ENCODE results near the gene IMMP2L.

IMMP2L gene

DNA sequence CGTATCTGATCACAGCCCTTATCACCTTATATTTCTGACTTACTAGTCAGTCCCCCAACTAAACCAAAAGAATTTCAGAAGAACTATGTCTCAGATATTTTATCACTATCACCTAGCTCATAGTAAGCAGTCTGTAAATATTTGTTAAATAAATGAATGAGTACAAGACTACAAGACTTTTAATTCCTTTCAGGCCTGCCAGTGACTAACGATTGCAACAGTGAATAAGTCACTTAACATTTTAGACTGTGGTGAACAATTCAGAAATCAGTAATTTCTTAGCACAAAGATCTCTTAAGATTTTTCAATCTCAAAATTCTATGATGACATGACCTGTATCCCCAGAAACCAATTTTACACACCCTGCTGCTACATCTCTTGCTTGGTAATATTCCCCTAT is 162.2 kb downstream of the IMMP2L start:
- Mint-ChIP-seq H3K9me3 (peaks cover 8% of the 10 kb centered on the region), H3K4me3 (no peak overlapping the region), H3K36me3 (peaks cover 12% of the 10 kb centered on the region), H3K4me1 (no peaks in the 10 kb centered on the region), H3K27me3 (no peaks in the 10 kb centered on the region), H3K27ac (no peak overlapping the region)
- ATAC-seq (ENCODE audit: low read depth) (no peak), DNase-seq (ENCODE audit: low spot score in 2 of 2) (no peak)

- DNase-seq (ENCODE audit: low spot score in 2 of 2) (no peak), ATAC-seq (ENCODE audit: low read depth) (no peak)
- Mint-ChIP-seq H3K27me3 (no peaks in the 10 kb centered on the region), H3K4me1 (peaks cover 9% of the 10 kb centered on the region), H3K9me3 (peaks cover 3% of the 10 kb centered on the region), H3K4me3 (no peak overlapping the region), H3K36me3 (peaks cover 9% of the 10 kb centered on the region), H3K27ac (no peak overlapping the region)
These were observed 167.4 kb downstream of the IMMP2L start for GRCh38 chr7:111394891-111395290.

GRCh38 chr7:111393011-111393754 is 169.1 kb downstream of the IMMP2L start:
- H3K36me3 Mint-ChIP-seq: peaks cover 9% of the 10 kb centered on the region
- DNase-seq (ENCODE audit: low spot score in 2 of 2) (no peak), ATAC-seq (ENCODE audit: low read depth) (no peak)
- H3K27me3 Mint-ChIP-seq: no peaks in the 10 kb centered on the region
- H3K4me1 Mint-ChIP-seq: peaks cover 18% of the 10 kb centered on the region
- peaks cover 3% of the 10 kb centered on the region for H3K9me3 Mint-ChIP-seq
- H3K27ac Mint-ChIP-seq: peak overlapping the region; percentile 35
- H3K4me3 Mint-ChIP-seq: no peak overlapping the region

DNA sequence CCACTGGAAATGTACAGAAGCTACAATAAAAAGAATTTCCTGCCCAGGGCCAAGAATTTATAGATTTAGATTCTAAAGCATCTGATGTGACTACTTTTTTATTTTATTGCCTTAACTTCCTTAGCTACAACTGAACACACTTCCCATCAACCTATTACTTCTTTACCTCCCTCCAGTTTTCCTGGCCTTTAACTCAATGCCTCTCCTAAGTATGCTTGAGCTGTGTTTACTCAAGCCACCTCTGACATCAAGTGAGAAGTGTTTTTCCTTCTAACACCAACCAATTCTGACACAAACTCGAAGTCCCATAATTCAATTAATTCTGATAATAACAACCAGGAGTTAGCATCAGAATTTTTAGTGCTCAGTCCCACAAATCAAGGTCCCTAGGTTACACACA is 170.0 kb downstream of the IMMP2L start:
- Mint-ChIP-seq H3K36me3 (peaks cover 9% of the 10 kb centered on the region), H3K27ac (no peak overlapping the region), H3K4me3 (no peak overlapping the region), H3K9me3 (peaks cover 3% of the 10 kb centered on the region), H3K27me3 (no peaks in the 10 kb centered on the region), H3K4me1 (peaks cover 20% of the 10 kb centered on the region)
- no peak for DNase-seq (ENCODE audit: low spot score in 2 of 2)
- ATAC-seq (ENCODE audit: low read depth): no peak

GRCh38 chr7:111390000-111390399 is 172.3 kb downstream of the IMMP2L start:
- H3K9me3 Mint-ChIP-seq: peaks cover 1% of the 10 kb centered on the region
- H3K4me3 Mint-ChIP-seq: no peak overlapping the region
- H3K36me3 Mint-ChIP-seq: peaks cover 8% of the 10 kb centered on the region
- H3K27ac Mint-ChIP-seq: no peak overlapping the region
- ATAC-seq (ENCODE audit: low read depth) (no peak), DNase-seq (ENCODE audit: low spot score in 2 of 2) (no peak)
- H3K4me1 Mint-ChIP-seq: peaks cover 20% of the 10 kb centered on the region
- no peaks in the 10 kb centered on the region for H3K27me3 Mint-ChIP-seq

GRCh38 chr7:111388912-111389311 is 173.4 kb downstream of the IMMP2L start:
- Mint-ChIP-seq H3K4me3 (no peak overlapping the region), H3K36me3 (peaks cover 10% of the 10 kb centered on the region), H3K9me3 (peaks cover 3% of the 10 kb centered on the region), H3K27ac (peak overlapping the region; percentile 39), H3K27me3 (no peaks in the 10 kb centered on the region), H3K4me1 (peaks cover 23% of the 10 kb centered on the region)
- ATAC-seq (ENCODE audit: low read depth): peak; percentile 86
- no peak for DNase-seq (ENCODE audit: low spot score in 2 of 2)

DNA sequence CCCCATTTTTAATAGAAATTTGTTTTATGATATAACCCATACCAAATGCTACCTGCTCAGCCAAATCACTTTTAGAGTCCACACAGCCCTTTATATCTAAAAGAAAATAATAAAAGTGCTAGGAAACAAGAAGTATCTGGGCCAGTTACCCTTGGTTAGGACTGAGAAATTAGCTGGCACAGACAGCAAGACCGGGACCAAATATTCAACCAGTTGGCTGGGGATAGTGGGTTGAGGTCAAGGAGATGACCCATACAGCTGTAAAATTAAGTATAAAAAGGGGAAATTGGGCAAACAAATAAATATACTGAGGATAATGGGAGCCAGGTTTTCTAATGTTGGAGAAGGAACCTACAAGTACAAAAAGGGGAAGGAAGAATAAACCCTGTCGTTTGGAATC is 174.3 kb downstream of the IMMP2L start:
- DNase-seq (ENCODE audit: low spot score in 2 of 2): no peak
- Mint-ChIP-seq H3K9me3 (peaks cover 4% of the 10 kb centered on the region), H3K4me3 (no peak overlapping the region), H3K36me3 (peaks cover 12% of the 10 kb centered on the region), H3K27ac (no peak overlapping the region), H3K4me1 (peaks cover 23% of the 10 kb centered on the region), H3K27me3 (no peaks in the 10 kb centered on the region)
- ATAC-seq (ENCODE audit: low read depth): no peak

GRCh38 chr7:111384065-111384891 is 178.0 kb downstream of the IMMP2L start:
- Mint-ChIP-seq H3K27me3 (no peaks in the 10 kb centered on the region), H3K27ac (no peak overlapping the region), H3K4me1 (peaks cover 18% of the 10 kb centered on the region), H3K9me3 (peaks cover 2% of the 10 kb centered on the region), H3K4me3 (no peak overlapping the region), H3K36me3 (peaks cover 13% of the 10 kb centered on the region)
- ATAC-seq (ENCODE audit: low read depth) (no peak), DNase-seq (ENCODE audit: low spot score in 2 of 2) (no peak)

DNA sequence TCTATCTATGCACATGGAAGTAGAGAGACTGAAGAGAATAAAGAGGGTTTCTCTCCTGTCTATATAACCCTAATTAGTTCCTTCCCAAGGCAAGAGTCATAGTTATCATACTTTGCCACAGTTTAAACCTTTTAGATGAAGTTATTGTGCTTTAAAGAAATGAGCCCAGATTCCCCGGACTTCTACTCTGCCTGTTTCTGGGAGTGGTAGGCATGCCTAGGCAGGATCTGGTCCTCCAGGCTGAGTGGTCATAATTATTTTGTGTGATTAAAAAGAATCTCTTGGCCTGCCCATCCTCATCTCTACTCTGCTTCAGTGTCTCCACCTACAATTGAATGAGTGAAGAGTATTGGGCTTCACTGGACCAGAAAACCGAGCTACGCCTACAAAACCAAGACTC is 179.2 kb downstream of the IMMP2L start:
- H3K4me1 Mint-ChIP-seq: peaks cover 9% of the 10 kb centered on the region
- DNase-seq (ENCODE audit: low spot score in 2 of 2) (no peak), ATAC-seq (ENCODE audit: low read depth) (no peak)
- peaks cover 13% of the 10 kb centered on the region for H3K36me3 Mint-ChIP-seq
- H3K4me3 Mint-ChIP-seq: no peak overlapping the region
- H3K27me3 Mint-ChIP-seq: no peaks in the 10 kb centered on the region
- H3K9me3 Mint-ChIP-seq: peaks cover 2% of the 10 kb centered on the region
- no peak overlapping the region for H3K27ac Mint-ChIP-seq

- H3K27ac Mint-ChIP-seq: peak overlapping the region; percentile 4
- no peak for ATAC-seq (ENCODE audit: low read depth)
- peaks cover 7% of the 10 kb centered on the region for H3K4me1 Mint-ChIP-seq
- DNase-seq (ENCODE audit: low spot score in 2 of 2): no peak
- peaks cover 12% of the 10 kb centered on the region for H3K36me3 Mint-ChIP-seq
- H3K4me3 Mint-ChIP-seq: no peak overlapping the region
- no peaks in the 10 kb centered on the region for H3K27me3 Mint-ChIP-seq
- H3K9me3 Mint-ChIP-seq: peaks cover 2% of the 10 kb centered on the region
These were observed 180.7 kb downstream of the IMMP2L start for GRCh38 chr7:111381590-111381989.

DNA sequence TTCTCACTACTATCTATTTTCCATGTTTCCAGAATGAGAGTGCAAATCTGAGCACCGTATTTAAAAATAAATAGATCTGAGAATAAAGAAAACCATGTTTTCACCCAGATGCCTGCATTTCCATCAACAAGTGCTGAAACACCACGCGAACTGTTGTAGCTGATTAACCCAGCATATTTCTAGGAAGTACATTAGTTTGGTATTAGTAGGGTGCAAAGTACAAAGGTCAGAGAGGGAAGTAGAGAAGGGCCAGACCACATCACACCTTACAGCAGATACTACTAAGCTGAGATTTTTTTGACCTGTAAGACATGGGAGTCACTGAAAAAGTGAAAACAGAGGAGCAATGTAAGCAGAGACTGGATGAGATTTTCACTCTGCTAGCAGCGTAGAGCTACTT is 181.3 kb downstream of the IMMP2L start:
- ATAC-seq (ENCODE audit: low read depth): no peak
- Mint-ChIP-seq H3K9me3 (peaks cover 2% of the 10 kb centered on the region), H3K27ac (no peak overlapping the region), H3K27me3 (no peaks in the 10 kb centered on the region), H3K36me3 (peaks cover 11% of the 10 kb centered on the region), H3K4me1 (peaks cover 7% of the 10 kb centered on the region), H3K4me3 (no peak overlapping the region)
- no peak for DNase-seq (ENCODE audit: low spot score in 2 of 2)

GRCh38 chr7:111374027-111374426 is 188.3 kb downstream of the IMMP2L start:
- Mint-ChIP-seq H3K27ac (no peak overlapping the region), H3K27me3 (no peaks in the 10 kb centered on the region), H3K36me3 (peaks cover 4% of the 10 kb centered on the region), H3K9me3 (no peaks in the 10 kb centered on the region), H3K4me3 (no peak overlapping the region), H3K4me1 (no peaks in the 10 kb centered on the region)
- DNase-seq (ENCODE audit: low spot score in 2 of 2): no peak
- no peak for ATAC-seq (ENCODE audit: low read depth)

DNA sequence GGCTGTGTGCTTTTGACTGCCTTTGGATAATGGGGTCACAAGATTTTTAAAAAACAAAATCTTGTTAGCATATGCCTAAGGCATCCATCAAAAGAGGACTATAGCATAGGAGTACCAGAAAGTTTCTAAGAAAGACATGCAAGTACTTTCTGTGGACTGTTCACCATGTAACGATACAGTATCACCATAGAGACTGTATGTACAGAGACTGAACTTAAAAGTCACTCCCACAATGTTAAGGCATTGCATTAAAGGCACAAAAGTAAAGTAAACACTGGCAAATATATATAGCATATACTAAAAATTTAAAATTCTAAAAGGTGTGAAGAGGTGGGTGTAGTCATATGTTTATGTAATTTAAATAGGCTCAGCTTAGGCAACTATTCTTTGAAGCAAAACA is 190.9 kb downstream of the IMMP2L start:
- H3K36me3 Mint-ChIP-seq: peaks cover 4% of the 10 kb centered on the region
- no peaks in the 10 kb centered on the region for H3K27me3 Mint-ChIP-seq
- no peak overlapping the region for H3K4me3 Mint-ChIP-seq
- H3K9me3 Mint-ChIP-seq: no peaks in the 10 kb centered on the region
- no peak overlapping the region for H3K27ac Mint-ChIP-seq
- H3K4me1 Mint-ChIP-seq: no peaks in the 10 kb centered on the region
- ATAC-seq (ENCODE audit: low read depth) (no peak), DNase-seq (ENCODE audit: low spot score in 2 of 2) (no peak)

GRCh38 chr7:111370002-111370401 is 192.3 kb downstream of the IMMP2L start:
- Mint-ChIP-seq H3K27ac (no peak overlapping the region), H3K4me3 (no peak overlapping the region), H3K4me1 (no peaks in the 10 kb centered on the region), H3K9me3 (no peaks in the 10 kb centered on the region), H3K27me3 (no peaks in the 10 kb centered on the region), H3K36me3 (peaks cover 4% of the 10 kb centered on the region)
- no peak for DNase-seq (ENCODE audit: low spot score in 2 of 2)
- ATAC-seq (ENCODE audit: low read depth): no peak
